ENCODE results near the gene HSD17B11.
"Not testable (repeated sequence)": the region's sequence is repeated elsewhere in the genome, so short reads cannot be mapped to it uniquely, and the experiment has no call there.

Gene HSD17B11

GRCh38 chr4:87354168-87355102 is 36.6 kb downstream of the HSD17B11 start:
- no peak for DNase-seq

GRCh38 chr4:87353592-87353991 is 37.4 kb downstream of the HSD17B11 start:
- DNase-seq: peak in 1 of 2 donors; percentile 11

- no peak for DNase-seq
Observed at GRCh38 chr4:87345139-87345538, 45.8 kb downstream of the HSD17B11 start.

GRCh38 chr4:87342872-87343271 is 48.1 kb downstream of the HSD17B11 start:
- no peak for DNase-seq

GRCh38 chr4:87341954-87342635 is 48.9 kb downstream of the HSD17B11 start:
- not testable (repeated sequence) for DNase-seq

GRCh38 chr4:87339440-87339839 is 51.5 kb downstream of the HSD17B11 start:
- DNase-seq: no peak

GRCh38 chr4:87337361-87337760 is 53.6 kb downstream of the HSD17B11 start:
- no peak for DNase-seq

GRCh38 chr4:87333267-87333666 is 57.7 kb downstream of the HSD17B11 start:
- DNase-seq: no peak

- DNase-seq: no peak
Observed at GRCh38 chr4:87330761-87331160, 60.2 kb downstream of the HSD17B11 start.

- DNase-seq: no peak
Observed at GRCh38 chr4:87327136-87327535, 63.9 kb downstream of the HSD17B11 start.

GRCh38 chr4:87326460-87326859 is 64.5 kb downstream of the HSD17B11 start:
- no peak for DNase-seq

- no peak for DNase-seq
Observed at GRCh38 chr4:87322754-87323153, 68.2 kb downstream of the HSD17B11 start, which contains the start of gene HSD17B13. Gene HSD17B13, minus strand, starts transcription at chr4:87322882. Its CDS starts 41 bp downstream, at chr4:87322841.

GRCh38 chr4:87321888-87322287 is 69.1 kb downstream of the HSD17B11 start:
- no peak for DNase-seq

GRCh38 chr4:87317527-87317926 is 73.5 kb downstream of the HSD17B11 start:
- no peak for DNase-seq

GRCh38 chr4:87316961-87317360 is 74.0 kb downstream of the HSD17B11 start:
- DNase-seq: no peak

GRCh38 chr4:87315000-87315399 is 76.0 kb downstream of the HSD17B11 start:
- not testable (repeated sequence) for DNase-seq

GRCh38 chr4:87313756-87314155 is 77.2 kb downstream of the HSD17B11 start:
- DNase-seq: no peak

GRCh38 chr4:87311684-87312083 is 79.3 kb downstream of the HSD17B11 start:
- DNase-seq: no peak

GRCh38 chr4:87310691-87311335 is 80.2 kb downstream of the HSD17B11 start:
- DNase-seq: no peak

GRCh38 chr4:87309625-87310024 is 81.4 kb downstream of the HSD17B11 start:
- no peak for DNase-seq

- no peak for DNase-seq
Observed at GRCh38 chr4:87306056-87306455, 84.9 kb downstream of the HSD17B11 start.

GRCh38 chr4:87305562-87305961 is 85.4 kb downstream of the HSD17B11 start:
- no peak for DNase-seq

- DNase-seq: no peak
Observed at GRCh38 chr4:87304745-87305432, 86.1 kb downstream of the HSD17B11 start.
